GM10847 (cell line): ENCODE measurements around the gene CFAP46.

Experiments
- POLR2A ChIP-seq: IDR thresholded peaks from 2 replicates; pipeline ENCODE4 v1.6.1; 2011; ENCODE audit not compliant: insufficient read length; ENCODE audit errors: extremely low read depth

The CFAP46 gene

GRCh38 chr10:132945125-132945893 is 2.9 kb upstream of the CFAP46 start:
- TF ChIP-seq POLR2A = no peak

GRCh38 chr10:132944510-132944909 is 2.1 kb upstream of the CFAP46 start:
- no peak for TF ChIP-seq POLR2A

- no peak for TF ChIP-seq POLR2A
Measured at GRCh38 chr10:132943791-132944404, 1.5 kb upstream of the CFAP46 start.

GRCh38 chr10:132943058-132943790 is 854 bp upstream of the CFAP46 start:
- no peak for TF ChIP-seq POLR2A

GRCh38 chr10:132941640-132942051 is 724 bp downstream of the CFAP46 start:
- TF ChIP-seq POLR2A = no peak

GRCh38 chr10:132940791-132941465 is 1.4 kb downstream of the CFAP46 start:
- TF ChIP-seq POLR2A = no peak

- no peak for TF ChIP-seq POLR2A
Measured at GRCh38 chr10:132939957-132940790, 2.2 kb downstream of the CFAP46 start.

- no peak for TF ChIP-seq POLR2A
Measured at GRCh38 chr10:132939378-132939955, 2.9 kb downstream of the CFAP46 start.

GRCh38 chr10:132938472-132939339 is 3.7 kb downstream of the CFAP46 start:
- no peak for TF ChIP-seq POLR2A

GRCh38 chr10:132937861-132938260 is 4.5 kb downstream of the CFAP46 start:
- no peak for TF ChIP-seq POLR2A

- no peak for TF ChIP-seq POLR2A
Measured at GRCh38 chr10:132934953-132935352, 7.4 kb downstream of the CFAP46 start.

- no peak for TF ChIP-seq POLR2A
Measured at GRCh38 chr10:132933308-132934042, 8.9 kb downstream of the CFAP46 start.

GRCh38 chr10:132932461-132933307 is 9.7 kb downstream of the CFAP46 start:
- no peak for TF ChIP-seq POLR2A
